ENCODE results near the gene SFT2D3.

Gene SFT2D3, protein sequence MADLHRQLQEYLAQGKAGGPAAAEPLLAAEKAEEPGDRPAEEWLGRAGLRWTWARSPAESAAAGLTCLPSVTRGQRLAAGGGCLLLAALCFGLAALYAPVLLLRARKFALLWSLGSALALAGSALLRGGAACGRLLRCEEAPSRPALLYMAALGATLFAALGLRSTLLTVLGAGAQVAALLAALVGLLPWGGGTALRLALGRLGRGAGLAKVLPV

GRCh38 chr2:127701193-127701650 is at the start of gene SFT2D3:
Gene SFT2D3, plus strand, starts transcription at chr2:127701497. Its CDS starts 32 bp downstream, at chr2:127701529.
- DNase-seq: peak in 1 of 2 experiments; percentile 57

- no peak for DNase-seq
These were observed 49.2 kb upstream of the SFT2D3 start for GRCh38 chr2:127651971-127652550.

- DNase-seq: no peak
These were observed 48.4 kb upstream of the SFT2D3 start for GRCh38 chr2:127652786-127653357.

- DNase-seq: no peak
These were observed 47.7 kb upstream of the SFT2D3 start for GRCh38 chr2:127653421-127654083.

DNA sequence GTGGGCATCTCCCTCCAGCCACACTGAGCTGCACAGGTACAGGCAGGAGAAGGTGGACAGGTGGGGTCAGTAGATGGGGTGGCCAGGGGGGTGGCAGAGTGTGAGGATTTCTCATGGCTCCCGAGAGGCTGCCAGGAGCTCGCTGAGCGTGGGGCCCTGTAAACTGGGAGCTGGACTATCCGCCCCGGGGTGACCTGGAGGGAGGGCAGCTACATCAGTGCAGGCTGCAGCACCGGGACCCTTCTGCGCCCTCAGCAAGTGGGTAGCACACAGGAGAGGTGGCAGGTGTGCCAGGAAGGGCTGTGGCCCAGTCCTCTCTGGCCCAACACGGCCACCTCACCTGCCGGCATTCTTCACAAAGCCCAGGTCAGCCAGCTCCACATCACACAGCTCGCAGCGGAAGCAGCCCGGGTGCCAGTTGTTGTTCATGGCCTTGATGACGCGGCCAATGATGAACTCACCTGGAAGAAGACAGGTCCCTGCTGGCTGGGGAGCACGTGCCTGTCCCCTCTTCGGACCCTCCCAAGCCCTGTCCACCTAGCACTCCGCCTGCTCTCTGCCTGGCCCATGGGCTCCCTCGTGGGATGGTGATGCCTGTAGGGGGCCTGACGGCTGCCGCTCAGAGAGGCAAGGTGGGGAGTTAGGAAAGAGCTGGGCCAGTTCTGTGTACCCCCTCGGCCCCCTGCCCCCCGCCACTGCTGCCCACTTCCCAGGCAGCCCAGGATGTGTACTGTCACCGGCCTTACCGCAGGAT is 47.0 kb upstream of the SFT2D3 start:
- no peak for DNase-seq

GRCh38 chr2:127654838-127655175 is 46.5 kb upstream of the SFT2D3 start:
- DNase-seq: no peak

DNA sequence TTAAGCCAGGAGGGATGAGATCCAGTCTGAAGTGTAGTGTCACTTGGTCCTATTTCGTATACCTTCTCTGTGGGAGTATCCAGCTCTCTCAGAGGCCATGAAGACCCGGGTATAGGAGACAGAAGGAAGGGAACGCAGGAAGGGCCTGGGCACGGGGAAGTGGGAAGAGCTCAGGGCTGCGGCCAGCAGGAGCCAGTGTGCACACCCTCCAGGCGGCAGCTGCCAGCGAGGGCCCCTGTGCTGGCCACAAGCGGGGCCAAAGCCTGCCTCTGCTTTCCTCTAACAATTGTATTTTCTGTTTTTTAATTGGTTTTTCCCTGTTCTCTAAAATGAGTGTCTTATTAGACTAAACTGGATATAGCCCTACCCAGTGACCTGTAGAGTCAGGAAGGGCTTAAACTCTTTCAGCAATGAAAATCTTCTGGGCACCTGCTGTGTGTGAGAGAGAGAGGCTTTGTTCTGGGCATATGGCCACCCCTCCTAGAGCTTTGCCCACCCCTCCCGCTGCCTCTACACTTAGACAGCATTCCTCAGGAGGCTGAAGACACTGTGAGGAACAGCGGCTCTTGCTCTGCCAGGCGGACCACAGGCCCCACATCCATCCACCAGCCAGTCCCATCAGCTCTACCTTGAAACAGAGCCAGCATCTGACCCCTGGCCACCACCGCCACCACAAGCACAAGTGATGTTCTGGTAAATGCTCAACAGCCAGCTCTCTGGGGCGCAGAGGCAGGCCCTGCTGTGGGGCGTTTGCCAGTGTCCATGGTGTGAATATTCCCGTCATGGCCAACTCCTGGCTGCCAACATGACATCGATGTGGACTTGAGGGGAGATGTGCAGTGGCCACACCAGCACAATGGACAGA is 45.9 kb upstream of the SFT2D3 start:
- no peak for DNase-seq

- DNase-seq: no peak
These were observed 44.6 kb upstream of the SFT2D3 start for GRCh38 chr2:127656569-127657231.

DNA sequence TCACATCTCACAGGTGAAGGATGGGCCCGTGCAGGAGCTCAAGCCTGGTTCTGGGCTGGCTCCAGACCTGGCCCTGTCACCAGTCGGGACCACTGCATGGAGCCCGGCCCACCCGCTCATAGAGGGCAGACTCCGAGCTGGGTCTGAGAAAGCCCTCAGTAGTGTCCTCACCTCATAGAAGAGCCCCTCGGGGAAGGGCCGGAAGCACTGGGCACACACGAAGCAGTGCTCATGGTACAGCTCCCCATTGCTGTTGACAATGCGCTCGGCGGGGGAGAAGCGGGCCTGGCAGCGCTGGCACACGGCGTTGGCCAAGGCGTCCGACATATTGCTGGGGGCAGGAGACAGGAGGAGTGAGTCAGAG is 44.1 kb upstream of the SFT2D3 start:
- no peak for DNase-seq

GRCh38 chr2:127658146-127658545 is 43.2 kb upstream of the SFT2D3 start:
- DNase-seq: no peak

GRCh38 chr2:127658641-127659407 is 42.5 kb upstream of the SFT2D3 start:
- DNase-seq: no peak

- DNase-seq: no peak
These were observed 41.6 kb upstream of the SFT2D3 start for GRCh38 chr2:127659408-127660290.

GRCh38 chr2:127660291-127660578 is 41.1 kb upstream of the SFT2D3 start:
- no peak for DNase-seq

GRCh38 chr2:127661072-127661649 is 40.1 kb upstream of the SFT2D3 start:
- DNase-seq: no peak

GRCh38 chr2:127661949-127662510 is 39.3 kb upstream of the SFT2D3 start:
- no peak for DNase-seq

DNA sequence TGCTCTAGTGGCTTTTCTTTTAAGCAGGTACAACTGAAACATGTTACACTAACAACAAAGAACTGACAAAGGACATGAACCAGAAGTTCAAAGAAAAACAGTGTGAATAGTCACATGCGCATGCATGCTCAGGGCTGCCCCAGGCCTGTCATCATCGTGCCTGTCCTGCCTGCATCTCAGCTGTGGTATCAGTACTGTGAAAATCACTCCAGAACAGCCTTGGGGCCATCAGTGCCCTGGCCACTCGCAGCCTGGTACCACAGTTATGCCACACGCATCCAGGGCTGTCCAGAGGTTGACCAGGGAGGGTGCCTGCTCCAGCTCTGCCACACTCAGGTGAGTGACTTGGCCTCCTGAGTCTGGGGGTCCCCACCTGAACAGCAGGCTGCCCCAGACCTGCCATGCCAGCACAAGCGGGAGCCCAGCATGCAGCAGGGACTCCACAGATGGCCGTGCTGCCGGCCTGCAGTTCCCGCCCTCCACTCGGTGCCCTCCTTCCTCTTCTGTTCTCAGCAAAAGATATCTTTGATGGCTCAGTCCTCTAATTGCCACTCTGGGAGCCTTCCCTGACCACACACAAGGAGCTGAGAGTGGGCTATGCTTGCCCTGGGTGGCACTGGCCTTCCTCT is 38.2 kb upstream of the SFT2D3 start:
- DNase-seq: no peak

- no peak for DNase-seq
These were observed 37.7 kb upstream of the SFT2D3 start for GRCh38 chr2:127663566-127664064.

DNA sequence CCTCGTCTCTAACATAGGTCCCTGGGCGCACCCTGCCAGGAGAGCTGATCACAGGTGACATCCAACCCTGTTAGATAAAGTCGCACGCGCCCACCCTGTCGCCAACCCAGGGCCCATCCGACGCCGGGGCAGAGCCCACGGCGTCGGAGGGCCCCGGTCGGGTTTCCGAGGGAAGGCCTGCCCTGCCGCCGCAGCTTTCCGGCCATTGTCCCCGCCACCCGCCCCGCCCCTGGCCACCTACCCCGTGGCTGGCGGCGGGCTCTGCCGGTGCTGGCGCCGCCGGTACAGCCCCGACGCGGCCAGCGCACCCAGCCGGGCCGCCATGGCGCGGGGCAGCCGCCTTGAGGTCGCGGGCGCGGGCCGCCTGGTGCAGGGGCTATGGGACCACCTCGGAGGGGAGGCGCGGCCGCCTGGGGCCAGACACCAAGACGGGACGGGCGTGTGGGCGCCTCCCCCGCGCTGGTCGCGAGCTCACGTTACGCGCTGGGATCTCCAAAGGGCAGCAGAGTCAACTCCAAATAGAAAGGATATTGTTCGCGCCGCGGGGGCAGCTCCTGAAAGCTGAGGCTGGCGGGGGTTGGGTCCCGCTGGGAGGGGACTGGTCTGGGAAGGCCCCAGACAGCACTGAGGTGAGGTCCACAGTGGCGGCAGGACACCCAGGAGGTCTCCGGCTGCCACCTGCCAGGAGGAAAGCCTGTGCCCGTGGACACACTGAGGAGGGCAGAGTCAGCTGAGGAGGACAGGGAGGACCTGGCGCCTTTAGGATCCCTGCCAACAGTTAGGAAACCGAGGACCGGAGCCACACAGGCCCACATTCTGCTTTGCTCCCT is 37.0 kb upstream of the SFT2D3 start:
- no peak for DNase-seq
